ENCODE data around the gene SPEF1. TPM values are rescaled to one million over a fixed set of nuclear protein-coding genes. Genes with fewer than 3 reads are reported as not detected.

Gene SPEF1
- total and polyA plus RNA-seq, 10 of the 15 experiments (the other 5 are each of a cell fraction or from before 2014, with no cell fraction given): 0.12 TPM; not detected in 9

GRCh38 chr20:3797226-3797545 lies 15.9 kb upstream of the SPEF1 start (continued):
- no peak for TF ChIP-seq HSF1 (IDR thresholded peaks at IDR 0.05; ENCODE audit: low read depth, low read length)

GRCh38 chr20:3796477-3797225 lies 15.4 kb upstream of the SPEF1 start:
- ChIA-PET POLR2A (interaction anchor here (0.6 to 1.1 kb wide), 4 partner anchors 24 to 1173 kb away, joined by 3 to 6 read pairs (median 3); partner anchors contain the start of gene AP5S1), SMC1A (ENCODE audit: uncharacterized antibody, unreplicated experiment) (interaction anchor here (1.2 to 1.4 kb wide), 2 partner anchors 22 to 24 kb away, joined by 3 to 5 read pairs; partner anchors contain the start of gene AP5S1), CTCF (interaction anchor here (1.1 to 2.1 kb wide), 3 partner anchors 9 to 58 kb away, joined by 3 to 30 read pairs (median 5); partner anchors contain the start of gene AP5S1), RAD21 (ENCODE audit: unreplicated experiment) (interaction anchor here (0.8 to 1.4 kb wide), 5 partner anchors 9 to 275 kb away, joined by 3 to 5 read pairs (median 4); partner anchors contain the start of gene AP5S1)
- WGBS (ENCODE audit: insufficient coverage, insufficient replicate concordance, low lambda C conversion rate, missing lambda C conversion rate): 10% methylated on average over 27 of the region's 33 CpGs
- no peaks in the 10 kb centered on the region for H4K20me1 ChIP-seq (ENCODE audit: control insufficient read depth, insufficient read depth)
- peak overlapping the region; percentile 85 for H3K4me2 ChIP-seq (ENCODE audit: control insufficient read depth, insufficient read depth)
- peak overlapping the region; percentile 62 for H3K27ac ChIP-seq (ENCODE audit: control insufficient read depth, insufficient read depth)
- no peak overlapping the region; the same call in 1 of the 2 replicates for H2AFZ ChIP-seq (ENCODE audit: control insufficient read depth, low read depth, low read length)
- H3K4me3 ChIP-seq: peak overlapping the region; percentile 77
- no TSS peak for BruUV-seq (replicated peaks)
- in situ Hi-C loops (cut with MboI) (no loop called here), intact Hi-C loops (cut with micrococcal nuclease; ENCODE audit: unreplicated experiment) (loop anchor here (5.0 kb wide), 1 partner anchor 111 kb away; no protein-coding TSS in a partner anchor)
- ATAC-seq: peak; percentile 18
- H3K4me1 ChIP-seq (ENCODE audit: control insufficient read depth, insufficient read depth, low read length): peaks cover 36% of the 10 kb centered on the region
- no peak for DNase-seq (ENCODE audit: low read depth, low spot score)
- no peaks in the 10 kb centered on the region for H3K27me3 ChIP-seq (replicated peaks in 1 of 2; ENCODE audit: control insufficient read depth in 2 of 2, insufficient read depth in 2 of 2, low read length in 1 of 2)
- H3K36me3 ChIP-seq (ENCODE audit: control insufficient read depth in 2 of 2, insufficient read depth in 2 of 2, low read length in 1 of 2): peaks cover 5 to 12% of the 10 kb centered on the region in 2 experiments; a peak in 3 of 4 replicates
- H3K9ac ChIP-seq (ENCODE audit: control insufficient read depth, insufficient read depth, low read length): peak overlapping the region; percentile 68
- FAIRE-seq: no peak
- peaks cover 18% of the 10 kb centered on the region for H3K79me2 ChIP-seq (ENCODE audit: control insufficient read depth, insufficient read depth, low read length)
- no peak for TF ChIP-seq POU2F2 (IDR thresholded peaks at IDR 0.05; ENCODE audit: borderline replicate concordance, low read depth, low read length)
- TF ChIP-seq HSF1 (IDR thresholded peaks at IDR 0.05; ENCODE audit: low read depth, low read length): no peak
- TF ChIP-seq PML (IDR thresholded peaks at IDR 0.05; ENCODE audit: low read length): no peak
- no peak for TF ChIP-seq KDM1A (IDR thresholded peaks at IDR 0.05; ENCODE audit: borderline replicate concordance)
- no peak for TF ChIP-seq ZZZ3 (IDR thresholded peaks at IDR 0.05; ENCODE audit: control insufficient read depth, insufficient read length, low read depth)
- TF ChIP-seq ZNF622 (IDR thresholded peaks at IDR 0.05): no peak
- TF ChIP-seq SMARCA5 (IDR thresholded peaks at IDR 0.05): no peak
- TF ChIP-seq BACH1 (IDR thresholded peaks at IDR 0.05; ENCODE audit: borderline replicate concordance): no peak
- no peak for TF ChIP-seq POLR2AphosphoS2 (IDR thresholded peaks at IDR 0.05; ENCODE audit: low read depth, low read length)
- H3K9me3 ChIP-seq (replicated peaks; ENCODE audit: control insufficient read depth, insufficient read depth, low read length): no peaks in the 10 kb centered on the region
